Vagina (tissue), 2 donors: ENCODE data around the gene PLEKHA6.

Source experiments
- CTCF ChIP-seq, 3 experiments: fragments of 450-650 bp in 2 of 3; fragments of 200-600 bp in 1 of 3; sonication (generic) in 1 of 3; IDR thresholded peaks; one replicate each; pipeline ENCODE4 v1.5.1; 2017 to 2019; ENCODE audit warnings: antibody characterized with exemption in 3 of 3, mild to moderate bottlenecking in 2 of 3, moderate library complexity in 2 of 3
- POLR2A ChIP-seq, 2 donors: fragments of 450-650 bp; IDR thresholded peaks; one replicate each; pipeline ENCODE4 v1.6.1; 2017; ENCODE audit warnings: antibody characterized with exemption in 2 of 2, mild to moderate bottlenecking in 2 of 2, moderate library complexity in 2 of 2
- POLR2AphosphoS5 ChIP-seq, 2 donors: sonication (generic); formaldehyde crosslinking; IDR thresholded peaks; one replicate each; pipeline ENCODE4 v1.9.0; 2017; ENCODE audit warnings: antibody characterized with exemption in 2 of 2, mild to moderate bottlenecking in 2 of 2, low read depth in 1 of 2; ENCODE audit not compliant: insufficient read depth in 1 of 2

- TF ChIP-seq CTCF (IDR thresholded peaks at IDR 0.05) (no peak), POLR2AphosphoS5 (IDR thresholded peaks at IDR 0.05; ENCODE audit: insufficient read depth in 1 of 2, low read depth in 1 of 2) (no peak), POLR2A (IDR thresholded peaks at IDR 0.05) (no peak)
These were observed 10.1 kb downstream of the PLEKHA6 start for GRCh38 chr1:204349602-204350001.
